Ovary (tissue), 3 donors: ENCODE results near the gene COL4A1.

Source experiments
- CTCF ChIP-seq, 3 donors: fragments of 450-650 bp in 2 of 3; fragments of 200-600 bp in 1 of 3; IDR thresholded peaks; one replicate each; pipeline versions ENCODE4 v1.5.1 to v1.8.0; 2016 to 2022; ENCODE audit warnings: antibody characterized with exemption in 3 of 3, mild to moderate bottlenecking in 1 of 3
- EP300 ChIP-seq: sonication (generic); formaldehyde crosslinking; IDR thresholded peaks from one replicate; pipeline ENCODE4 v1.6.1; 2017; ENCODE audit warnings: antibody characterized with exemption
- donor health status: DM: no; HTN: no; CAD: no.

GRCh38 chr13:110194451-110194850, 112.5 kb downstream of the COL4A1 start:
- TF ChIP-seq CTCF (IDR thresholded peaks at IDR 0.05) (no peak), EP300 (no peak)
